ENCODE data around the gene CGB3. TPM values are rescaled to one million over a fixed set of nuclear protein-coding genes. Genes with fewer than 3 reads are reported as not detected.

Gene CGB3
- total and polyA plus RNA-seq, 12 donors = not detected

- Histone ChIP-seq H3K36me3 (peaks cover 0 to 77% (median 46%) of the 10 kb centered on the region in 9 donors), H3K27me3 (no peaks in the 10 kb centered on the region), H3K9me3 (no peaks in the 10 kb centered on the region), H3K27ac (peak overlapping the region in 3 of 10 donors; percentile 36 to 96 (median 90)), H3K4me3 (no peak overlapping the region), H3K4me1 (peaks cover 9 to 47% (median 30%) of the 10 kb centered on the region in 9 donors)
- intact Hi-C loops (cut with DNase I) = no loop called here
- DNase-seq = no peak
- no peak for TF ChIP-seq CTCF (IDR thresholded peaks at IDR 0.05)
- ATAC-seq = no peak
- 88 to 95% methylated on average over 7 of the region's 7 CpGs for WGBS, 2 donors
These were observed 35.8 kb downstream of the CGB3 start for GRCh38 chr19:48988286-48988685.

- intact Hi-C loops (cut with DNase I) = no loop called here
- Histone ChIP-seq H3K36me3 (peaks cover 0 to 87% (median 46%) of the 10 kb centered on the region in 9 donors), H3K4me1 (peaks cover 9 to 47% (median 28%) of the 10 kb centered on the region in 9 donors), H3K27me3 (no peaks in the 10 kb centered on the region), H3K27ac (no peak overlapping the region), H3K9me3 (no peaks in the 10 kb centered on the region), H3K4me3 (no peak overlapping the region)
- ATAC-seq (no peak), DNase-seq (no peak)
- TF ChIP-seq CTCF (IDR thresholded peaks at IDR 0.05) = no peak
- WGBS, 2 donors = 88% methylated on average over 7 of the region's 7 CpGs
These were observed 36.8 kb downstream of the CGB3 start for GRCh38 chr19:48987323-48987722.

GRCh38 chr19:48986211-48986610, 37.9 kb downstream of the CGB3 start:
- no peak for DNase-seq
- Histone ChIP-seq H3K4me1 (peaks cover 8 to 37% (median 17%) of the 10 kb centered on the region in 9 donors), H3K4me3 (no peak overlapping the region), H3K36me3 (peaks cover 0 to 98% (median 56%) of the 10 kb centered on the region in 9 donors), H3K27me3 (no peaks in the 10 kb centered on the region), H3K27ac (peak overlapping the region in 3 of 10 donors; percentile 0 to 11 (median 9)), H3K9me3 (no peaks in the 10 kb centered on the region)
- WGBS, 2 donors = 92 to 97% methylated on average over 3 of the region's 3 CpGs
- intact Hi-C loops (cut with DNase I) = no loop called here
- ATAC-seq = no peak
- TF ChIP-seq CTCF (IDR thresholded peaks at IDR 0.05) = no peak

- Histone ChIP-seq H3K27ac (peak overlapping the region in 3 of 10 donors; percentile 0 to 11 (median 9)), H3K36me3 (peaks cover 0 to 98% (median 56%) of the 10 kb centered on the region in 9 donors), H3K4me1 (peaks cover 3 to 32% (median 12%) of the 10 kb centered on the region in 9 donors), H3K27me3 (no peaks in the 10 kb centered on the region), H3K4me3 (no peak overlapping the region), H3K9me3 (no peaks in the 10 kb centered on the region)
- WGBS, 2 donors = 92 to 95% methylated on average over 13 of the region's 13 CpGs
- ATAC-seq = no peak
- no peak for TF ChIP-seq CTCF (IDR thresholded peaks at IDR 0.05)
- intact Hi-C loops (cut with DNase I) = no loop called here
- DNase-seq = no peak
These were observed 38.4 kb downstream of the CGB3 start for GRCh38 chr19:48985711-48986110.

Data from heart right ventricle (tissue), 16 donors.